GM13976 (cell line): ENCODE data around the gene RAB12.
"Not testable (repeated sequence)": the region's sequence is repeated elsewhere in the genome, so short reads cannot be mapped to it uniquely, and the experiment has no call there.

Experiments
- DNase-seq: peaks from one replicate; pipeline ENCODE4 v3.0.0; 2012; ENCODE audit warnings: low spot score
- in situ Hi-C: fragments of 300-500 bp; cut with MboI; formaldehyde crosslinking; loops from one replicate; pipeline ENCODE4 v1.12.0; 2022; ENCODE audit warnings: low sequenced_read_pairs, mixed read lengths, inconsistent platforms; ENCODE audit not compliant: unreplicated experiment
- TF ChIP-seq, protein P1 (sequence below): IDR thresholded peaks from 2 replicates; pipeline ENCODE4 v1.5.1; 2012; ENCODE audit warnings: borderline replicate concordance, mild to moderate bottlenecking; ENCODE audit not compliant: insufficient read depth; ENCODE audit errors: extremely low read depth, missing control alignments, control extremely low read depth

The RAB12 gene

GRCh38 chr18:8634508-8634907 lies 25.3 kb downstream of the RAB12 start:
- no peak for DNase-seq
- TF ChIP-seq, protein P1, sequence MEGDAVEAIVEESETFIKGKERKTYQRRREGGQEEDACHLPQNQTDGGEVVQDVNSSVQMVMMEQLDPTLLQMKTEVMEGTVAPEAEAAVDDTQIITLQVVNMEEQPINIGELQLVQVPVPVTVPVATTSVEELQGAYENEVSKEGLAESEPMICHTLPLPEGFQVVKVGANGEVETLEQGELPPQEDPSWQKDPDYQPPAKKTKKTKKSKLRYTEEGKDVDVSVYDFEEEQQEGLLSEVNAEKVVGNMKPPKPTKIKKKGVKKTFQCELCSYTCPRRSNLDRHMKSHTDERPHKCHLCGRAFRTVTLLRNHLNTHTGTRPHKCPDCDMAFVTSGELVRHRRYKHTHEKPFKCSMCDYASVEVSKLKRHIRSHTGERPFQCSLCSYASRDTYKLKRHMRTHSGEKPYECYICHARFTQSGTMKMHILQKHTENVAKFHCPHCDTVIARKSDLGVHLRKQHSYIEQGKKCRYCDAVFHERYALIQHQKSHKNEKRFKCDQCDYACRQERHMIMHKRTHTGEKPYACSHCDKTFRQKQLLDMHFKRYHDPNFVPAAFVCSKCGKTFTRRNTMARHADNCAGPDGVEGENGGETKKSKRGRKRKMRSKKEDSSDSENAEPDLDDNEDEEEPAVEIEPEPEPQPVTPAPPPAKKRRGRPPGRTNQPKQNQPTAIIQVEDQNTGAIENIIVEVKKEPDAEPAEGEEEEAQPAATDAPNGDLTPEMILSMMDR = no peak
- in situ Hi-C loops = loop anchor here (25.0 kb wide), 1 partner anchor 903 kb away; no protein-coding TSS in a partner anchor

DNA sequence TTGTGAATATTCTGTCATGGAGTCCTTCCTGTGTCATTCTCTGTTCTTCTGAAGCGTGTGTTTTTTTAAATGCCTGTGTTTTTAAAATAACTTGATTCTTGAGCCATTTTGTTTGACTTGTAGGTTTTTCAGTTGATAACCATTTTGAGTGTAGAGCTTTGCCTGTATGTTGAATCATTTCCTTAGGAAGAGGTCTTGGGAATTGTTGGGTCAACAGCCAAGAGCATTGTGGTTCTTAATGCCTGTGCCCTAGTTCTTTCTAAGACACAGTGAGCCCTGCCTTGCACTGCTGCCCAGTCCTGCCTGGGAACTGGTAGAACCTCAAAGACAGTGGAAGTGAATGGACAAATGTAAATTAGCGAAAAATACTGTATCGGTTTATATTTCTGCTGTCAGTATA lies 25.9 kb downstream of the RAB12 start:
- in situ Hi-C loops = loop anchor here (25.0 kb wide), 1 partner anchor 902 kb away; no protein-coding TSS in a partner anchor
- TF ChIP-seq, protein P1 = no peak
- no peak for DNase-seq

GRCh38 chr18:8639762-8640161 lies 30.5 kb downstream of the RAB12 start:
- DNase-seq = no peak
- TF ChIP-seq, protein P1 = no peak
- in situ Hi-C loops = loop anchor here (25.0 kb wide), 1 partner anchor 898 kb away; no protein-coding TSS in a partner anchor

DNA sequence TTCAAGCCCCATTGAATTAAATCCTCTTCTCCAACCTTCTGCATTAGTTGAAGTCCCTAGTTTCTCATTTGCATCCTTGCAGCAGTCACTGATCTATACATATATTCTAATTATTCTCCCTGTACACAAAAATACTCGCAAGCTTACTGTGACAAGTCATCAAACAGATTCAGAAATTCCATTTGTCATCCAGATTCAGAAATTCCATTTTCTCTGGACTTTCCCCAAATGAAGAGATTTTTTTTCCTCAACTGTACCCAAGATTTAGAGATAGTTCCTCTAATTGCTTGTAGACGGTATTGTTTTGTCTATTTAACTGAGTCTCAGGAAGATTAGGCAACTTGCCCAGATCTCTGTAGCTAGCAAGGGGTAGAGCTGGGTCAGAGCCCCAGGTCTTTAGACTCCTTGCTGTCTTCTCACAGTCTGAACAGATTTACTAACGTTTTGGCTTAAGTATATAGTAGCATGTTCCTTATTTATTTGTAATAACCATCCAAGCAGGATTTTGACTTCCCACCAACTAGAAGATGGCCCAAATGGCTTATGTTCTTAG lies 34.2 kb downstream of the RAB12 start:
- TF ChIP-seq, protein P1 = no peak
- DNase-seq = no peak
- in situ Hi-C loops = loop anchor here (25.0 kb wide), 1 partner anchor 894 kb away; no protein-coding TSS in a partner anchor

- in situ Hi-C loops = loop anchor here (25.0 kb wide), 1 partner anchor 890 kb away; no protein-coding TSS in a partner anchor
- not testable (repeated sequence) for DNase-seq
These were observed 38.1 kb downstream of the RAB12 start for GRCh38 chr18:8647359-8647758.

DNA sequence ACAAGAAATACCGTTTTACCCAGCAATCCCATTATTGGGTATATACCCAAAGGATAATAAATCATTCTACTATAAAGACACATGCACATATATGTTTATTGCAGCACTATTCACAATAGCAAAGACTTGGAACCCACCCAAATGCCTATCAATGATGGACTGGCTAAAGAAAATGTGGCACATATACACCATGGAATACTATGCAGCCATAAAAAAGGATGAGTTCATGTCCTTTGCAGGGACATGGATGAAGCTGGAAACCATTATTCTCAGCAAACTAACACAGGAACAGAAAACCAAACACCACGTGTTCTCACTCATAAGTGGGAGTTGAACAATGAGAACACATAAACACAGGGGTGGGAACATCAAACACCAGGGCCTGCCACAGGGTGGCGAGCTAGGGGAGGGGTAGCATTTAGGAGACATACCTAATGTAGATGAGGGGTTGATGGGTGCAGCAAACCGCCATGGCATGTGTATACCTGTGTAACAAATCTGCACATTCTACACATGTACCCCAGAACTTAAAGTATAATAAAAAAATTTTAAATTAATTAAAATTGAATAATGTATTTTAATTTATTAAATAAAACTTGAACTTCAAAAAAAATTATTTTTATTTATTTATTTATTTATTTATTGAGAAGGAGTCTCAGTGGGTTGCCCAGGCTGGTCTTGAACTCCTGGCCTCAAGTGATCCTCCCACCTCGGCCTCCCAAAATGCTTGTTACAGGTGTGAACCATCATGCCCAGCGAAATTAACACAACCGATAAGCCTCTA lies 42.4 kb downstream of the RAB12 start:
- in situ Hi-C loops = loop anchor here (5.0 kb wide), 1 partner anchor 336 kb away; no protein-coding TSS in a partner anchor
- DNase-seq = not testable (repeated sequence)

DNA sequence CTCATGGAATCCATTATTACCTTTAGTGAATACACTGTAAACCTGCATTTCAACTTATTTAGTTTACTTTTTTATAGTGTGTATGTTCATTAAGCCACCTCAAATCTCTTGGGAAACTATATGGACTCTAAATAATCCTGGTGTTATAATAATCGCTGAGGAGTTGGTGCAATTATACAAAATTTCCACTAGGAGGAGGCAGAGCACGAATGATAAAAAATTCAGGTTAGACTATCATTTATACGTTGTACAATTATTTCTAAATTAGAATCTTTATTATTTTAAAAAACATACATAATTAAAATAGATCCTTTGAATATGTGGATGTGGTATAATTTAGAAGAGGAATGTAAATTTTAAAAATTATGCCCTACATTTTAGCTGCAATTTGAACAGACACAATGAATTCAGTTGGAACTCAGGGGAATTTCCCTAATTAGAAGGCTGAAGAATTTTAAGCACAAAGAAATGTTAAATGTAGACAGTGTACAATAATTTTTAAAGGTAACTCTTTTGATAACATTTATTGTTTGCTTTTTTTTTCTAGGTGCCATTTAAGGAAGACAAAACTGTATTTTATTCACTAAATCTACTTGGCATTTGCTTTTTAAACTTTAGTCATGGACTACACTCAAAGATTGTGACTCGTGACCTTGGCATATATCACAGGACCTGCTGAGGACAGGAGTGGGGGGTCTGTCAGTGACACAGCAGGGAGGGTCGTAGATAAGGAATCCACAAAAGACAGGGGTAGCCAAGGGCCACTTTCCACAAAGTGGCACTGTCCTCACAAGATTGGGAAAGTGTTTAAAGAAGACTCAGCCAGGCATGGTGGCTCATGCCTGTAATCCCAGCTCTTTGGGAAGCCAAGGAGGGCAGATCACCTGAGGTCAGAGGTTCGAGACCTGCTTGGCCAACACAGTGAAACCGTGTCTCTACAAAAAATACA lies 45.5 kb downstream of the RAB12 start:
- DNase-seq = peak; percentile 54
- in situ Hi-C loops = loop anchor here (5.0 kb wide), 1 partner anchor 333 kb away; no protein-coding TSS in a partner anchor

More for the DNA sequence above, 45.5 kb downstream of the RAB12 start:
- TF ChIP-seq, protein P1 = peak; percentile 61
